ENCODE measurements around the gene PSMB5. TPM values are rescaled to one million over a fixed set of nuclear protein-coding genes. Genes with fewer than 3 reads are reported as not detected.
"Not testable (repeated sequence)": the region's sequence is repeated elsewhere in the genome, so short reads cannot be mapped to it uniquely, and the experiment has no call there.

Gene PSMB5
- total RNA-seq, 1 experiment from 2014 or later, result 198 TPM

DNA sequence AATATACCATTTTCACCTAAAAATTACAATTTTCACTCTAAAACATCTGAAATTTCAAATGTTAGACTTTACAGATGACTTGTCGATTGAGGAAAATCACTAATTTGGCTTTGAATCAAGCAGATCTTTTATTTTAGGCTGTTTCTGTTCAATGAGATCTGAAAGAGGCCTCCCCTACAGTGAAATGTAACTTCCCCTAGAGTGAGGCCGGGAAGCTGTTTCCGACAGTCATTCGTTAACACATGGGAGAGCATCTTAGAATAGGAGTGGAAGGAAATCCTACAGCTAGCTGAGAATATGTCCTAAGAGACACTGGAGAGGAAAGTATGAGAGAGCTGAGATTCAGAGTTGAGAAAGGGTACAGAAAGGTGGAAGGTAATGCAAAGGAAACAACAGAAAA, 19.1 kb downstream of the PSMB5 start:
- no peak for DNase-seq (ENCODE audit: low spot score)

DNA sequence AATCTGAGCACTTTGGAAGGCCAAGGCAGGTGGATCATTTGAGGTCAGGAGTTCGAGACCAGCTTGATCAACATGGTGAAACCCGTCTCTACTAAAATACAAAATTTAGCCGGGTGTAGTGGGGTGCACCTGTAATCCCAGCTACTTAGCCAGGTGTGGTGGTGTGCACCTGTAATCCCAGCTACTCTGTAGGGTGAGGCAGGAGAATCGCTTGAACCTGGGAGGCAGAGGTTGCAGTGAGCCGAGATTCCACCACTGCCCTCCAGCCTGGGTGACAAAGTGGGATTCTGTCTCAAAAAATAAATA, 21.0 kb downstream of the PSMB5 start:
- not testable (repeated sequence) for DNase-seq (ENCODE audit: low spot score)

DNA sequence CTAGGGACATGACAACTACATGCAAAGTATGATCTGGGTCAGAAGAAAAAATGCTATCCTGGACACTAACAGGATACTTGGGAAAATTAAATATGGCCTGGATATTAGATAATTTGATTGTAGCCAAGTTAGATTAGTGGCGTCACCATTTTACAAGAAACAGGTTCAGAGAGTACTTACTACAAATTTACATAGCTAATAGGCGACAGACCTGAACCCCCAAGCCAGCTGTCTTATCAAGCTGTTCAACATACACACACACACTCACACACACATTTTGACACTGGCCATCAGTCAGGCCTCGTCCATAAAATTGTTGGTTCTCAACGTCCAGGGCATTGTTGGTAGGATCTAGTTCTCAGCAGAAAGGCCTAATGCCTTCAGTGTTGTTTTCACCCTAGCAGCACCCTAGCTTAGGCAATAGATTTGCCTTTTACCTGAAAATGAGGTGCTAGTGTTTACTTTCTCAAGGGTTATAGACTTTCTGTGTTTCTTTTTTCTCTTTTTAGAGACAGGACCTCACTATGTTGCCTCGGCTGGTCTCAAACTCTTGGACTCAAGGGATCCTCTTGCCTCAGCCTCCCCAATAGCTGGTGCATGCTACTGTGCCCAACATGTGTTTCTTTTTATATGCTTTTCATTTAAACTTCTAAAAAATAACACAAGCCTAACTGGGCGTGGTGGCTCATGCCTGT, 21.5 kb downstream of the PSMB5 start:
- no peak for DNase-seq (ENCODE audit: low spot score)

DNA sequence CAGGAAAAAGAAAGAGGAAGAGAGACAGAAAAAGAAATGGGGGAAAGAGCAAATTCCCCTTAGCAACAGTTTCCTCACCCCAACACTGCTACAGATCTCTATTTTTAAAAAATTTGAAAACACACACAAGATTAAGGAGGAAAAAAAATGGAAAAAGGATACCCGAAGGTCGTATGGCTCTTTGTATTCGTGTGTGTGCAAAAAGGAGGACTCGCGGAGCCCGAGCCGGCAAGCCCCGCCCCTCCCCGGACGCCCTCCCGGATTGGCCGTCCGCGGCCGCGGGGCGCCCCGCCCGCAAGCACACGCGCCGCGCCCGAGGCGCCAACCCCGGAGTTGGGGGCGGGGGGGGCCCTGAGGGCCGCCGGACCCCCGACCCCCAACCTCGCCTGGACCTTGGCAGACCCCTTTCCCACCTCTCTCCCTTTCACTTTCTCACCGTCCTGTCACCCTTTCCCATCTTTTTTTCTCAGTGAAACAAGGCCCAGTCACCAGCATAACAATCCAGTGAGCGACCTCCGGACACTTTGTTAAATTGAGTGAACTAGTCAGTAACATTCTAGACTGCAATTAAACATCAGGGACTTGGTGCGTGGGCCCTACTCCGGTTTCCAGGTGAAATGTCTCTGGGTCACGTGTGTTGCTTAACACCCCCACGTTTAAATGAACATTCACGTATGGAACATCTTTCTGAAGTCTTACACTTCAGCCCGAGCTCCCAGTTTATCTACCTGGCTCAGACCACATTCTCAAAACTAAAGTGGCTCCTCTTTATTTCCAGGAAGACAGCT, 24.6 kb downstream of the PSMB5 start, which contains the start of gene C14orf93:
Gene C14orf93 (minus strand): TSS at position 205 of the 788 bp plus-strand sequence. CDS start 11,120 bp downstream, outside the sequence.
- DNase-seq (ENCODE audit: low spot score), result peak; percentile 58

DNA sequence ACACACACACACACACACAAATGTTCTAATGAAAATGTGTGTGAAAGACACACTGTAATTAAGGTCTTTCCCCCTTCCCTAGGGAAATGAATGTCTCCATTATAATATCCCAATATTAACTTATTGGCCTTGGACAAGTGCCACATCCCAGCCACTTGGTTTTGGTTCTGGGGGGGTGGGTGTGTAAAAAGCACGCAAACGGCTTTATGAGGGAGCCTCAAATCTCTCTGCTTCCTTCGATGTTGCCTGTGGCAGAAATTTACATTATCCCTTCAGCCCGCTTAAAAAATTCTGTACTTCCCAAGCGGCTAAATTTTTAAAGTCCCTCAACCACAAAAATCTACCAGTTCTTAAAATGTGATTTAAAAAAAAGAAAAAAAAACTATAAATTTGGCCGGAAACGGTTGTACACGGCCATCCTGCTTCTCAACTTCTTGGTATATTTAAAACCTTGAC, 25.2 kb downstream of the PSMB5 start:
- no peak for DNase-seq (ENCODE audit: low spot score)

DNA sequence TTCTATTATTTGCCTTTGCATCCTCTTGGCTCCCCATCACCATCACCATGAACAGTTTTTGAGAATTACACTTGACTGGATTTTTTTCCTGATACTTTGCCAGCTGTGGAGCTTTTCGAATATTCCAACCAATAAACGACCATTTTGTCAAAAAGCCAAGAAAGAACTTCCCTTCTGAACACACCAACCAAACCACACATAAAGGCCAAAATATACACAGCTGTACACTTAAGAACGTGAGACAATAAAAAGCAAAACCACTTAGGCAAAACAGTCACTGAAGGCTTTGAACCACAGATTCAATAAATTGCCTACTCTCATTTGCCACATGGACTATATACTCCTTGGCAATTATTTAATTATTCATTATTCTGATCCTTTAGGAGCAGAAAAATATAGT, 25.9 kb downstream of the PSMB5 start:
- DNase-seq (ENCODE audit: low spot score), result no peak

DNA sequence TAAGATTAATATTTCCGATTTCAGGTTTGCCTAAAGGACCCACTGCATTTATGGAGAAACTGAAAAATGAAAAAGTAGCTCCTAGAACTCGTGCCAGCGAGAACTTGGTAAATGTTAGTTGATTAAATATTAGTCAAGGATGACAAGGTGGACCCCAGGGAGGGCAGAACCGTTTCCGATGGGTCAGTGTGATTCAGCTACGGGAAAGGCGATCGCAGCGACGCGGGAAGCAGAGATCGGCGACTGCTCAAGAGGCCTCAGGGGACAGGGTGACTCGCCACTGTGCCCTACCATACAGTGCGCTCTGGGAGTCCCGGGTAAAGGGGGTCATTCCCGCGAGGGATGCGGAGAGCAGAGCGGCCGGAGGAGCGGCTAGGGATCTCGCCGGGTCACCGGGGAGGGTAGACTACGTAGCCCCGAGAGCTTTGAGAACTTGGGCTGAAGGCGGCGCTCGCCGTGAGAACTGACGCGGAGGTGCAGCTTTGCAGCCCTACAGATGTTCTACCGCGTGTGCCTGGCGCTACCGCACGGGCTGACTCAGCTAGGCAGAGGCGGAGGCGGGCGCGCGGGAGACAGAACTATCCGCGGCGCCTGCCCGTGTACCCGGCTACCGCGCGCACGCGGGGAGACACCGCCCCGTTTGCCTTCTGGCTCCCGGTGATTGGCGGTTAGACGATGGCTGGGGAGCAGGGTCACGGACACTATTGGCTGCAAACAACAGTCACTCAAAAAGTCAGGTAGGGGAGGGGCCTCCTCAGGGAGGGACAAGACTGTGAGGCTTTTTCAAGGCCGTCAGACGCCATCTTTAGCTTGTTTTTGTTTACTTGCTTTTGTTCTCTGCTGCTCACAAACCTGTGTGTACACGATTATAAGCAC, 27.9 kb downstream of the PSMB5 start:
- peak; percentile 92 for DNase-seq (ENCODE audit: low spot score)

DNA sequence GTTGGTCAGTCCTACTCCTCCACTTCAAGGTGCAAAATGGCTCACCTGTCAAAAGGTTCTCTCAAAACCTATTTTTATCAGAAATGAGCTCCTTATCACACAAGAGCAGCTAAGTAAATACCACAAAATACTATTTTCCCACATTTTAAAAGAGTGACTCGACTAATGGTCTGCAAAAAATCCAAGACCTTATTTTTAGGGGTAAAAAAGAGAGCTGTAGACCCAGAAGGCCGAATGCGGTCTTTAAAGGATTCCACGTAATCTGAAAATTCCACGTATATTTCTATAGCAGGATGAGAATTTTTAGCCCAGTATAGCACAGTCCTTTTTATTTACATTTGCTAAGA, 28.5 kb downstream of the PSMB5 start:
- no peak for DNase-seq (ENCODE audit: low spot score)

DNA sequence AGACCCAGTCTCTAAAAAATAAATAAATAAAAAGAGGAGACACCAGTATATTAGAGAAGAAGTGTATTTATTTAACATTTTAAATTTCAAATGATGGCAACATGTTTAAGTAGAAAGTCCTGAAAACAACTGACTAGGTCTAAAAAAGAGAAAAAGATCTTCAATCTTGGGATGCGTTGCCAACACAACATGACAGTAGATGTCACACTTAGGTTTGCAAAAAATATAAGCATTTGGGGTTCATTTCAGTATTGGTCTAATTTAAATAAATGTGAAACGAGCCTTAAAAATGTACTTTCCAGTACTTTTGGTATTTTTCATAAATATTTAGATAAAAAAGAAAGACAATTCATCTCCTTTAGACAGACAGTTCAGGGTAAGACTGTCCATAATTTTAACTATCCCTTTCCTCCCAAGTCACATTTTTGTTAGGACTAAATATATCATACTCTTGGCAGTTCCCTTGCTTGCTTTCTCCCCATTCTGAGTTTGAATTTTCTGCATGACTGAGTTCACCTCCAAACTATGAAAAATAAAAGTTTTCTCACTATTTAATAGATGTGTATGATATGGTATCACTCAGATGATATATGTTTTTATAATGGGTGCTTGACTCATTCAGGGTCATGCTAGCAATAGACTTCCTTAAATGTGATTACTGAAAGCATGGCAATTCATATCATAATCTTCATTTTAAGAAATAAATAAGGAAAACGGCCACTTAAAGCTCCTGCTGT, 29.1 kb downstream of the PSMB5 start:
- DNase-seq (ENCODE audit: low spot score), result no peak

DNA sequence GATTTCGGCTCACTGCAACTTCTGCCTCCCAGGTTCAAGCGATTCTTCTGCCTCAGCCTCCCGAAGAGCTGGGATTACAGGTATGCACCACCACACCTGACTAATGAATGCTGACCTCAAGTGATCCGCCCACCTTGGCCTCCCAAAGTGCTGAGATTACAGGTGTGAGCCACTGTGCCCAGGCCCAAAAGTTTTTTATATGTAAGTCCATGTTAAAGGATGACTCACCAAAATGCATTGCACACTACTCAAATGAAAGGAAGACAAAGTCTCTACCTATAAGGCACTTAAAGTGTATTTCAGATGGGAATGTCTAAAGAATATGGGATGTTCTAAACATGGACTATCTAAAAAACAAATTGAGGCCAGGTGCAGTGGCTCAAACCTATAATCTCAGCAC, 30.4 kb downstream of the PSMB5 start:
- not testable (repeated sequence) for DNase-seq (ENCODE audit: low spot score)

DNA sequence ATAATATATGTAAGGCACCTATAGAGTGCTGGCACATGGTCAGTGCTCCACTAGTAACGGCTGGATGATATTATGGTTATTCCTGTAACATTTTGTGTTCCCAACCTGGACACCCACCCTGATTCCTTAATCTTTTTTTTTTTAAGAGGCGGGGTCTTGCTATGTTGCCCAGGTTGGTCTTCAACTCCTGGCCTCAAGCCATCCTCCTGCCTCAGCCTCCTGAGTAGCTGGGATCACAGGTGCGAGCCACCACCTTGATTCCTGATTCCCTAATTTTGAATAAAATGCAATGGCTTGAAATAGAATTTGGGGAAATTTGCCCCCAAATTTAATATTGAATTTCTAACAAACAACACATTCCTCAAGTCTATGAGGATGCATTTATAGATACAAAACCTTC, 32.1 kb downstream of the PSMB5 start:
- DNase-seq (ENCODE audit: low spot score), result no peak

DNA sequence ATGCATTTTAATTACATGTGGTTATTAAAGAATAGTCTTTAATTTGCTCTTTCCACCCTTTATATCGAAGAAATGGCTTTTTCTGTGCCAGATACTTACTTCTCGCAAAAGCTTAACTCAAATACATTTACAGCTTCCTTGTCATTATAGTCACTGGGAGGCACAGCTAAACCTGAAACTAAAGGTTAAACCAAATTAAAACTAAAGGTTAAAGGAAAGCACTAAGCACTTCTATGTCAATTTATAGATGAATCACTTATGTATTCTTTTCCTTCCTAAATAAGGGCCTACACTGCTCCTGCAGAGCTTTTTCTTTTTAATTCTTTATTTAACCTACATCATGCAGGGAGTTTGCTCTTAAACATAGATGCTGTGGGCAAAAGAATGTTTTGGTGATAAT, 33.8 kb downstream of the PSMB5 start:
- no peak for DNase-seq (ENCODE audit: low spot score)

DNA sequence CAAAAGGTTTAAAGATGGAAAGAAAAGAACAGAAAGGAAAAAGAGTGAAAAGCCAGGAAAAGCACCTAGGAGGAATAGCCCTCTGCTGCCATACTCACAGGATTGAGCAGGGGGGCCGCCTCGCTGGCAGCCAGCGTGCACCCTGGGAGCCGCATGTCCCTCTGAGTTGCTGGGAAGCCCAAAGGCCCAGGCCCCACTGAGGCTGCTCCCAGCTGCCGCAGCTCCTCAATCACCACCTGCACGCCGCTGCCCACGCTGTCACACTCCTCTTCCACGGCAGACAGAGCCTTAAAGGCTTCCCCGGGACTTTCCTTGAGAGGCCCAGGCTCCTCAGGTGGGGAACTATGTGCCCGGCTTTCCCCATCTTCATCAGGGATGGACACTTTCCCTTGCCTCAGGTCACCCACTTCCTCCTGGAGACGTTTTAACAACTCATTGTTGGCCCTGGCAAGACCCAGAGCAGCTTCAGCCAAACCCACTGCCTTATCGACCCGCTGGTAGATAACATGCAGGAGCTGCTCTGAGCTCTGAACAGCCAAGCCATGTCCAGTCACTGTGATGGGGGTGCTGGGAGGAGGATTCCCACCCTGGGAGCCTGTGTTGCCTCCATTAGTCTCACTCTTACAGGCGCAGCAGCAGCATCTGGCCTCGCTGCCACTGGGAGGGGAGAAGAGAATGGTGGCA, 36.2 kb downstream of the PSMB5 start:
- no peak for DNase-seq (ENCODE audit: low spot score)

DNA sequence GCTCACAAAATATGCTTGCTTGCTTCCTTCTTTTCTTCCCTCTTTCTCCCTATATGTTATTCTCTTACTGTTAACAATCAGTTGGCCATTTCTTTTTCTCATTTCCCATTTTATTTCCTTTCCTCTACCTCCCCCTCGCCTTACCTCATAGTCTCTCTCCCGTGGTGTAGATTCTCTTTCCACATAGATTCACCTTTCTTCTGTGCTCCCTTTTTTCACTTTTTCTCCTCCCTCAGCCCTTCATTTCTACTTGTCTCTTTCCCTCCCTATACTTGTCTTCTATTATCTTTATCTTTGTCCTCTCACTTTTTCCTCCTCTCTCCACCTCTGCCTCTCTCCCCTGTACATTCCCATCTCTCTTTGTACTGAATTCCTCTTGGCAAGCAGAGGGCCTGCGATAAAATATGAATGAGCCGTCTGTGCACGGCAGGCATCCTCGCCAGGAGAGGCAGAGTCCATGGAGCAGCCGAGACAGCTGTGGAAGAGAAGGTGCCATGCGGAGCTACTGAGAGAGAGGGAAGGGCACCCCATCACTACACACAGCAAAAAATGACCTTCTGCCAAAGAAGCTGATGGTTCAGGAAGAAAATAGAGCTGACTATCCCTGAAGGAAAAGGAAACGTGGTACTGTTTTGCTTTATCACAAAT, 36.9 kb downstream of the PSMB5 start:
- DNase-seq (ENCODE audit: low spot score), result no peak

DNA sequence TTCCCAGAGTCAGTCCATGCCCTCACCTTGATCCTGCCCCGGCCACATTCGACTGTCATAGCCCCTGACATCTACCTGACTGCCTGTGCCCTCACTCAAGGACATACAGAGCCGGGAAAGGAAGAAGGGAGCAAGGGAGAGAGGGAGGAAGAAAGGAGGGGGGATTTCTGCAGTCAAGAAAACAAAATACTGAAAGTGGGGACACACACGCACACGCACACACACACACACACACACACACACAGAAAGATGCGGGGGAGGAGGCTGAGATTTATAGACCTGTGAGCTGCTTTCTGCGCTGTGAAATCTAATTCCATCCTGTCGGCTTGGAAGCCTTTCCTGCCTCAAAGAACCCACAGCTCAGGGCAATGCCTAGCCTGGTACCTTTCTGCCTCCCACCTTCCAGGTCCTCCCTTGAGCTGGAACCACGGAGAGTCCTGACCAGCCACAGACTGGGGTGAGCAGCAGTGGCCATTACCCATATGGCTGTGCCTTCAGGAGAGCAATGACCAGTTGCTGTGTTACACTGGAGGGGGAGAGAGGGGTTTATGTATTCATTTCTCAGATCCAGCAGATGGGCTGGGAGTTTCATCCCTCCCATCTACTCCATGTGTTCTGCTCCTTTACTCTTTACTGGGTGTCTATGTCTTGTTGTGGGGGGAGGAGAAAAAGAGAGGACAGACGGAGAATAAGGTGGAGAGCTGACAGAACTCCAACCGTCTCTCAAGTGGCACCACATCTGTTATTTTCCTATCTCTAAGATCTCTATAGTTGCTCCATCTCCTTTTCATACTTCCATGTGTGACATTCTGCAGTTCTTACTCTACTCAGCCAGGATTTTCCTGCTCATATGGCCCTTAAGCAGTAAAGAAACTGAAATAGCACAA, 37.7 kb downstream of the PSMB5 start:
- no peak for DNase-seq (ENCODE audit: low spot score)

DNA sequence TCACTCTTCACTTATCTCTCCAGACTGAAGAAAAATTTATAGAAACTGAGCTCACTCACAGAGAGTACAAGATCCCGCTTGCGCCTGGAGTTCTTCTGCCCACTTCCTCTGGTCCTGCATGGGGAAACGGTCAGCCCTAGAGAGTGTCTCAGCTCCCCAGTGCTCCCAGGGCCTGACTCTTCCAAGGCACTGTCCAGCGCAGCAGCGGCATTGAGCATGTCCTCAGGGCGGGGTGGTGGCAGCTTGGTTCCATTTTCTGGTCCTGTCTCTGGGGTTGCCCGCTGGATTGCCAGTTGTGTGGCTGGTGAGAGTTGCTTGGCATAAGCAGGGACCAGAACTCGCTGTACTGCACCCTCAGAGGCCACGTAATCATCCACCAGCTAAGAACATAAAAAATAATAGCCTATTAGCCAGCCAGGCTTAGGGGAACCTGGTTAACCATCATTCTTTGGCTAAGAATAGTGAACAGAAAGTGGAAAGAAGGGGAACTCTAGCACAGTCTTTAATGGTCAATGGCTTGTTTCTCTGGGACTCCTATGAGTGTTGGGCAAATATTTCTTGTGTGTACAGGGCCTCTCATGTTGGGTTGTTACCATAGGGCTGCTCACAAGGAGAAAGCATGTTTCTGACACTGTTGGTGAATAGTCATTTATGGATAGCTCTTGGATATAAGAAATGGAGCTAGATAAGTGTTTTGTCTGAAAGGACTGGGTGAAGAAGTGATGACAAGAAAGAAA, 38.6 kb downstream of the PSMB5 start:
- DNase-seq (ENCODE audit: low spot score), result no peak

DNA sequence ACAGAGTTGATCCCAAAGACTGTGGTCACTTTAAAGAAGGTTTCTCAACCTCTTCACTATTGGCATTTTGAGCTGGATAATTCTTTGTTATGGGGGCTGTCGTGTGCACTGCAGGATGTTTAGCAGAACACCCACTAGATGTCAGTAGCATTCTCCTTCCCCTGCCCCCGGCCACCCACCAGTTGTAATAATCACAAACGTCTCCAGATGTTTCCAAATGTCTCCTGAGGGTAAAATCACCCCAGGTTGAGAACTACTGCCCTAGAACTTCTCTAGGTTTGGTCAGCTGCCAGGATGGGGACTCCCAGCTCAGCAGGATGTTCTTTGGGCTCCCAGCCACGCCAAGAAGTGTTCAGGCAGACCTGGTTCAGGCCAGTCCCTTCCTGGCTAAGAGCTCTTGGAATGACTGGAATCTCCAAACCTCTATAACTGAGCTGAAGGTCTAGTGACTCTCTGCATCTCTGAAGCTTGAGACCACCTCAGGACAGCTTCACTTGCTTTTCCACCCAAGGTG, 39.9 kb downstream of the PSMB5 start:
- DNase-seq (ENCODE audit: low spot score), result no peak

DNA sequence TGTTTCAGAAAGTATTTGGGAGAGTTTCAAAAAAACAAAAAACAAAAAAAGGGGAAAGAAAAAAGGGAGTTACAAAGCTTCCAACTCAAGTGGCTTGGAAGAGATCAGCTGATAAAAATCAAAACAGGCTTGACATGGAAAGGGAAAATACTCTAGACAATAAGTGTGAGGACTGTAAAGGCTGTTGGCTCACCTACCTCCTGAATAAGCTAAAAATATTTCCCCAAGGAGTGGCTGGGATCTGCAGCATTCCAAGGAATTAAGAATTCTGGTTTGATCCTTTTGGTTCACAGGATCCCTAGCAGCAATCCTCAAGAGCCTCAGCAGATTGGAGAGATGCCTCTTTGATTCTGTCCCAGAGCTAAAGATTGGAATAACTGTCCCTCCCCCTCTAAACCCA, 41.2 kb downstream of the PSMB5 start:
- DNase-seq (ENCODE audit: low spot score), result no peak

DNA sequence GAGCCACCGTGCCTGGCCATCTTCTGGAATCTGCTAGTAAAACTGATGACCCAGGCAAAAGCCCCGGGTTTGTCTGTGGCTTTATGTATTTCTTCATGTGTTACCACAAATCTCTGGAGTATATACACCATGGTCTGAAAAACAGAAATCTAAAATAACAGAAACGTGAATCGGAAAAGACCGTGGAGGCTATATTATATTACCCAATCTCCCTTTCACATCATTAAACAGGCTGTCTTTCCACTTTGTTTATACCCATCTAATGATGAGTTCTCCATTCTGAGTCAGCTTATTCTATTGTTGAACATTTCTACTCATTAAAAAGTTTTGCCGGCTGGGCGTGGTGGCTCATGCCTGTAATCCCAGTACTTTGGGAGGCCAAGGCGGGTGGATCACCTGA, 42.8 kb downstream of the PSMB5 start:
- no peak for DNase-seq (ENCODE audit: low spot score)
